ENCODE results near the gene JAKMIP1.

DNA sequence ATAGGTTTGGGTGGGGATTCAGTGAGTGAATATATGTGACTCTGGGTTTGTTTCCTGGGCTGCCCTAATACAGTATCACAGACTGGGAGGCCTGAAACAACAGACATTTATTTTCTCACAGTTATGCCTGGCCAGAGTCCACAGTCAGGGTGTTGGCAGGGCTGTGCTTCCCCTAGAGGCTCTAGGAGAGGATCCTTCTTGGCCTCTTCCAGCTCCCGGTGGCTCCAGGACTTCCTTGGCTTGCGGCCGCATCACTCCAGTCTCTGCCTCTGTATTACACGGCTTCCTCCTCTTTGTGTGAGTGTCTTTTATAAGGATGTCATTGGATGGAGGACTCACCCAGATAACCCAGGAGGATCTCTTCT is 5.2 kb upstream of the JAKMIP1 start:
- TF ChIP-seq, protein P1, sequence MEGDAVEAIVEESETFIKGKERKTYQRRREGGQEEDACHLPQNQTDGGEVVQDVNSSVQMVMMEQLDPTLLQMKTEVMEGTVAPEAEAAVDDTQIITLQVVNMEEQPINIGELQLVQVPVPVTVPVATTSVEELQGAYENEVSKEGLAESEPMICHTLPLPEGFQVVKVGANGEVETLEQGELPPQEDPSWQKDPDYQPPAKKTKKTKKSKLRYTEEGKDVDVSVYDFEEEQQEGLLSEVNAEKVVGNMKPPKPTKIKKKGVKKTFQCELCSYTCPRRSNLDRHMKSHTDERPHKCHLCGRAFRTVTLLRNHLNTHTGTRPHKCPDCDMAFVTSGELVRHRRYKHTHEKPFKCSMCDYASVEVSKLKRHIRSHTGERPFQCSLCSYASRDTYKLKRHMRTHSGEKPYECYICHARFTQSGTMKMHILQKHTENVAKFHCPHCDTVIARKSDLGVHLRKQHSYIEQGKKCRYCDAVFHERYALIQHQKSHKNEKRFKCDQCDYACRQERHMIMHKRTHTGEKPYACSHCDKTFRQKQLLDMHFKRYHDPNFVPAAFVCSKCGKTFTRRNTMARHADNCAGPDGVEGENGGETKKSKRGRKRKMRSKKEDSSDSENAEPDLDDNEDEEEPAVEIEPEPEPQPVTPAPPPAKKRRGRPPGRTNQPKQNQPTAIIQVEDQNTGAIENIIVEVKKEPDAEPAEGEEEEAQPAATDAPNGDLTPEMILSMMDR (IDR thresholded peaks at IDR 0.05; ENCODE audit: poor library complexity, severe bottlenecking) = no peak
- TF ChIP-seq POLR2AphosphoS5 (IDR thresholded peaks at IDR 0.05) (no peak), EZH2 (IDR thresholded peaks at IDR 0.05; ENCODE audit: borderline replicate concordance, insufficient read depth, low read length, poor library complexity, severe bottlenecking) (no peak), TAF1 (IDR thresholded peaks at IDR 0.05; ENCODE audit: low read depth) (no peak), MXI1 (conservative IDR thresholded peaks at IDR 0.05; ENCODE audit: poor library complexity, severe bottlenecking) (no peak), RAD21 (conservative IDR thresholded peaks at IDR 0.05) (no peak), EP300 (conservative IDR thresholded peaks at IDR 0.05; ENCODE audit: poor library complexity, severe bottlenecking) (no peak)
- TF ChIP-seq, protein P2, sequence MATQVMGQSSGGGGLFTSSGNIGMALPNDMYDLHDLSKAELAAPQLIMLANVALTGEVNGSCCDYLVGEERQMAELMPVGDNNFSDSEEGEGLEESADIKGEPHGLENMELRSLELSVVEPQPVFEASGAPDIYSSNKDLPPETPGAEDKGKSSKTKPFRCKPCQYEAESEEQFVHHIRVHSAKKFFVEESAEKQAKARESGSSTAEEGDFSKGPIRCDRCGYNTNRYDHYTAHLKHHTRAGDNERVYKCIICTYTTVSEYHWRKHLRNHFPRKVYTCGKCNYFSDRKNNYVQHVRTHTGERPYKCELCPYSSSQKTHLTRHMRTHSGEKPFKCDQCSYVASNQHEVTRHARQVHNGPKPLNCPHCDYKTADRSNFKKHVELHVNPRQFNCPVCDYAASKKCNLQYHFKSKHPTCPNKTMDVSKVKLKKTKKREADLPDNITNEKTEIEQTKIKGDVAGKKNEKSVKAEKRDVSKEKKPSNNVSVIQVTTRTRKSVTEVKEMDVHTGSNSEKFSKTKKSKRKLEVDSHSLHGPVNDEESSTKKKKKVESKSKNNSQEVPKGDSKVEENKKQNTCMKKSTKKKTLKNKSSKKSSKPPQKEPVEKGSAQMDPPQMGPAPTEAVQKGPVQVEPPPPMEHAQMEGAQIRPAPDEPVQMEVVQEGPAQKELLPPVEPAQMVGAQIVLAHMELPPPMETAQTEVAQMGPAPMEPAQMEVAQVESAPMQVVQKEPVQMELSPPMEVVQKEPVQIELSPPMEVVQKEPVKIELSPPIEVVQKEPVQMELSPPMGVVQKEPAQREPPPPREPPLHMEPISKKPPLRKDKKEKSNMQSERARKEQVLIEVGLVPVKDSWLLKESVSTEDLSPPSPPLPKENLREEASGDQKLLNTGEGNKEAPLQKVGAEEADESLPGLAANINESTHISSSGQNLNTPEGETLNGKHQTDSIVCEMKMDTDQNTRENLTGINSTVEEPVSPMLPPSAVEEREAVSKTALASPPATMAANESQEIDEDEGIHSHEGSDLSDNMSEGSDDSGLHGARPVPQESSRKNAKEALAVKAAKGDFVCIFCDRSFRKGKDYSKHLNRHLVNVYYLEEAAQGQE (IDR thresholded peaks at IDR 0.05; ENCODE audit: borderline replicate concordance) = no peak

All from neural cell (in vitro differentiated cells).